Neuron (in vitro differentiated cells): ENCODE results near the gene UBD.

Experiments
- H2AFZ ChIP-seq: one replicate; pipeline ENCODE4 v1.6.1; 2013; ENCODE audit warnings: low read depth, mild to moderate bottlenecking, inconsistent platforms, low read length, moderate library complexity
- H3K27me3 ChIP-seq: one replicate; pipeline ENCODE4 v1.6.1; 2013; ENCODE audit warnings: low read length; ENCODE audit not compliant: insufficient read depth
- H3K36me3 ChIP-seq: one replicate; pipeline ENCODE4 v1.6.1; 2013; ENCODE audit warnings: low read length; ENCODE audit not compliant: insufficient read depth
- H3K4me1 ChIP-seq: one replicate; pipeline ENCODE4 v1.6.1; 2013; ENCODE audit warnings: low read length; ENCODE audit not compliant: insufficient read depth
- H3K4me3 ChIP-seq: 2 replicates; pipeline ENCODE4 v1.5.1; 2013; ENCODE audit warnings: mild to moderate bottlenecking, low read length, moderate library complexity
- H3K9me3 ChIP-seq: one replicate; pipeline ENCODE4 v1.6.1; 2013; ENCODE audit warnings: low read length

UBD gene

DNA sequence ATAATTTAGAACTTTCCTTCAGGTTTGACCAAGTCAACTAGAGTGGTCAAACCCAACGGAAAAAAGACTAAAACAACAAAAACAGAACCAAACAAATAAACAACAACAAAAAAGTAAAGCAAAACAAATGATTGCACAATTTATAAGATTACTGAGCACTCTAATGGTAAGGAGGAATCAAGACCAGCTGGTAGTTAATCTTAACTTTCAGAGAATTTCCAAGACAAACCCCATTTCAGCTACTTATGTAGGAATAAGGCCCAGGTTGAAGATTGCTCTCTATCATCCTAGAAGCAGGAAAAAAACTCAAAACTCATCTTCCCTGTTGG, 34.3 kb downstream of the UBD start:
- H3K4me1 ChIP-seq = no peaks in the 10 kb centered on the region
- H3K9me3 ChIP-seq = no peaks in the 10 kb centered on the region
- no peak overlapping the region for H3K4me3 ChIP-seq
- no peaks in the 10 kb centered on the region for H3K27me3 ChIP-seq
- no peaks in the 10 kb centered on the region for H3K36me3 ChIP-seq
- H2AFZ ChIP-seq = no peak overlapping the region

DNA sequence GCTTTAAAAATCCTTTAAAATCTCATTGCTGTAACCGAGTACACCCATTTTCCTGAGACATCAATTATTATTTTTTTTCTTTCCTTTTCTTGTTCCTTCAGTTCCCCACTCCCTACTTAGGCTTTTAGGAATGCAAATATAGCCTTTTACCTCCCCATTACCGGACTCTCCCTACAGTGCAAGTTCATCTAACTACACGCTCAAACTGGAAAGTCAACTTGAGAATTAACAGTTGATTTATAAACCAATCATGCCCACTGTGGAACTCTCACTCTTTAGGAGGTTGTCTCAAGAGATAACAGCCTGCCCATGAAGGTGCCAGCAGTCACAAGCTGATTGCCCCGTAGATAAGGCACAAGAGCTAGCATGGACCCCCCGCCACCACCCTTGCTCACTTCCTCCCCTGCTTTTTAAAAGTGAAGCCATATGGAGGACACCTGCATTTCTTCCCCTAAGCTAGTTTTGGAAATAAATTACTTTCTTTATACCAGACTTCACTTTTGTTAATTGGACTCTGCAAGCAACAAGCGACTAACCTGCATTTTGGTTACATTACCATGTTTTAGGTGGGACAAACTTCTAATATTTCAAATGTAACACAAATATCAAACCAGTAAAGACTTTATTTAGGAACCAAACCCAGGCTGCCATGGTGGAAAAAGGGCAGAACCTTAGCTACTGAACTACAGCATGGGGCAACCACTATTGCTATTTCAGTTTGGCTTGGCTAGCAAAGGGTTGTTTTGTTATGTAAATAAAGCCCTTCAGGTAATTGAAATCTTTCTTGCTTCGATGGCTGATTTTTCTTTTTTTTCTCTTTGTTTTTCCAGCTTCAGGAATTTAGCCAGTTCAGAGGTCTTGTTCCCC, 34.9 kb downstream of the UBD start:
- Histone ChIP-seq H3K27me3 (no peaks in the 10 kb centered on the region), H3K4me3 (no peak overlapping the region), H2AFZ (no peak overlapping the region), H3K9me3 (no peaks in the 10 kb centered on the region), H3K36me3 (no peaks in the 10 kb centered on the region), H3K4me1 (no peaks in the 10 kb centered on the region)

DNA sequence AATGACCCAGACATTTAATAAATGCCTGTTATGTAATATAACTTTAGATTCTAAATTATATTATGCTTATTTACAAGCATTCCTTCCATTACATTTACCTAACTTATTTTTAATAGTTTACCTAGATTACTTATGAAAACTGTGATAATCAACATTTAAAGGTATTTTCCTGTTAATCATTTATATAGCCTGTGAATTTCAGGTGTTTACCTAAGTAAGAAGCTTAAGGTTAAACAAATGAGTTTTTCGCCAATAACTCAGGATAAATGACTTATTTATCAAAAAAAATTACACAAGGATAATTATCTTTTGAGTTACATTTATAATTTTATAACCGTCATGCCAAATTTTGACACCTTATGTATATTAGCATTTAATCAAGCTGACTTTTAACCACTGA, 35.5 kb downstream of the UBD start:
- H3K4me1 ChIP-seq = no peaks in the 10 kb centered on the region
- no peaks in the 10 kb centered on the region for H3K9me3 ChIP-seq
- H3K4me3 ChIP-seq = no peak overlapping the region
- H2AFZ ChIP-seq = no peak overlapping the region
- H3K36me3 ChIP-seq = no peaks in the 10 kb centered on the region
- H3K27me3 ChIP-seq = no peaks in the 10 kb centered on the region

DNA sequence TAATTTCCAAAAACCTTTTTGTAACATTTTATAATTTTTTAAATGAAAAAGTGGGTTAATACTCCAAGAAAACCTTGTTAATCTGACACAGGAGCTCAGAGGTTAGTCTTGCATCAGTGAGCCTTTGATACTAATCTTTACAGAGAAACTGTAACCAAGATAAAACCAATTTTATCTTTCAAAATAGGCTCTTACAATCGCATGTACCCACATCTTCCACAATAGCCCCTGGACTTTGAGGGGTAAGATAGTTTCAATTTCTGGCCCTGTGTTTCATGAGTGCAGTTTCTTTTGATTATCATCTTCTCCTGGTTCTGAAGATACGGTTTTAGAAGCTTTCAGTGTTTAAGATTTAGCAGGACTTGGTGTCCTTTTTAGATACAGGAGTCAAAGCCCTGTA, 37.3 kb downstream of the UBD start:
- Histone ChIP-seq H3K4me1 (no peaks in the 10 kb centered on the region), H3K36me3 (no peaks in the 10 kb centered on the region), H3K9me3 (no peaks in the 10 kb centered on the region), H2AFZ (no peak overlapping the region), H3K4me3 (no peak overlapping the region), H3K27me3 (no peaks in the 10 kb centered on the region)

DNA sequence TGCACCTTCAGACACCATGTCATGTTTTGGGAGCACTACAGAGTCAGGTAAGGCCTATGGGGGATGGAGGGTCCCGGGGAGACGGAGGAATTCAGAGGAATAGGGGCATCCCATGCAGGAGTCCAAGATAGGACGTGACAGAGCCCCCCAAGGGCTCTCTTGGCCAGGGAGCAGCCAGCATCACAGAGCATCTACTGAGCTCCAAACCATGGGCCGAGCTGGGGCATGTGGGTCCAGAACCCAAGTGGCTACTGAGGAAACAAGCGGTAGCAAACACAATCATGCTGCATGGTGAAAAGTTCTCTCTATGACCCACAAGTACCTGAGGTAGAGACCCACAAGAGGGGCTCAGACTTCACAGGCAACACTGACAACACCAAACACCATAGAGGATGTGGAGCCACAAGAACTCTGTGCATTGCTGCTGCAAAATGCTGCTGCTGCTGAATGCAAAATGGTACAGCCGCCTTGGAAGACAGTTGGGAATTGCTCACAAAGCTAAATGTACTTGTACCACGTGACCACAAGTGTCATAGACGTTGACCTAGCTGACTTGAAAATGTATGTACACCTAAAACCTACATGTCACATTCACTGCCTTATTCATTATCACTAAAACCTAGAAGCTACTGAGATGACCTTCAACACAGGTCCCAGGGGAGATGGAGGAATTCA, 38.4 kb downstream of the UBD start:
- H3K27me3 ChIP-seq = no peaks in the 10 kb centered on the region
- no peak overlapping the region for H3K4me3 ChIP-seq
- no peaks in the 10 kb centered on the region for H3K9me3 ChIP-seq
- H3K4me1 ChIP-seq = no peaks in the 10 kb centered on the region
- H3K36me3 ChIP-seq = no peaks in the 10 kb centered on the region
- no peak overlapping the region for H2AFZ ChIP-seq

DNA sequence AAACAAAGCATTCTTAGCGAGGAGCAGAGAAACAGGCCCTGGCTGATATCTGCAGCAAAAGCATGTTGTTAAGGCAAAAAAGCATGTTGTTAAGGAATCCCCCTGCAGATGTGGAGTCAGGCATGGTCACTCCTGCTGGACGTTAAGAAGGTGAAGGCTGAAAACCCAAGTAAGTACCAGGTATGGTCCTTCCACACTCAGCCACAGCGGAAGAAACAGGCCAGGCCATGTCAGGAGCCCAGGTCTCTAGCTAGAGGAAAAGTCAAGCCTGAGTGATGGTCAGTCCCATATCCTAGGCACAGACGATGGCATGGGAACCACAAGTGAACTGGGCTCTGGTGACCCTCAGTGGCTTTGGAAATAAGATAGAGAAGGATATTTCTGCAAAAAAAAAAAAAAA, 39.3 kb downstream of the UBD start:
- Histone ChIP-seq H3K4me1 (no peaks in the 10 kb centered on the region), H3K27me3 (no peaks in the 10 kb centered on the region), H2AFZ (no peak overlapping the region), H3K36me3 (no peaks in the 10 kb centered on the region), H3K9me3 (no peaks in the 10 kb centered on the region), H3K4me3 (no peak overlapping the region)

DNA sequence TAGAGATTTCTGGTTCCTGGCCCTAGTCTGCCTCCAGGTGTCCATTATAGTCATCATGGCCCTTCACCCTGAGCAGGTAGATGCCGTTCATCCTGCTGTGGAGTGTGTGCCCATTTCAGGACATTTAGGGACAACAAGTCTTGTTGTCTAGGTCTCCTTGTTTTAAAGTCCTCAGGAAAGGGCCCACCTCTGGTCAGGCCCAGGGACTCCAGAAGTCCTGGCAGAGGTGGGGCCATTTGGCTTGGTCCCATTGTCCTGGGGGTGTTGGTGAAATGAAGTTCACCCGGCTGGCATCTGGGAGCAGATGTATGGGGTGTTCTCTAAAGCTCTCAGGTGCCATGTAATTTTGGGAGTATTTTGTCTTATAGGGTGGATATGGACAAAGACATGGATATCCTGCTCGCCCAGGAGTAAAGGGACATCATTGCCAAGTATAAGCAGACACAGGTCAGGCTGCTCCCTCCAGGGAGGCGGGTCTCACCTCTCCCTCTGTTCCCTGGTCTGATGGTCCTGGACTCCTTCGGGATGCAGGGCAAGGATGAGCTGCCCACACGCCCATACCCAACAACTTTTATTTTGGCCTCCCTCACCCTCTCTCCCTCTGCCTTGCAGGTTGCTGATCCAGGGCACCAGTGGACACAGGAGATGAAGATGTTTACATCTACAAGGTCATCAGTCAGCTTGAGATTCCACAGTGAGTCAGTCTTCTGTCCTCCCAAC, 40.1 kb downstream of the UBD start:
- Histone ChIP-seq H3K4me1 (no peaks in the 10 kb centered on the region), H3K36me3 (no peaks in the 10 kb centered on the region), H3K9me3 (no peaks in the 10 kb centered on the region), H2AFZ (no peak overlapping the region), H3K27me3 (no peaks in the 10 kb centered on the region), H3K4me3 (no peak overlapping the region)

DNA sequence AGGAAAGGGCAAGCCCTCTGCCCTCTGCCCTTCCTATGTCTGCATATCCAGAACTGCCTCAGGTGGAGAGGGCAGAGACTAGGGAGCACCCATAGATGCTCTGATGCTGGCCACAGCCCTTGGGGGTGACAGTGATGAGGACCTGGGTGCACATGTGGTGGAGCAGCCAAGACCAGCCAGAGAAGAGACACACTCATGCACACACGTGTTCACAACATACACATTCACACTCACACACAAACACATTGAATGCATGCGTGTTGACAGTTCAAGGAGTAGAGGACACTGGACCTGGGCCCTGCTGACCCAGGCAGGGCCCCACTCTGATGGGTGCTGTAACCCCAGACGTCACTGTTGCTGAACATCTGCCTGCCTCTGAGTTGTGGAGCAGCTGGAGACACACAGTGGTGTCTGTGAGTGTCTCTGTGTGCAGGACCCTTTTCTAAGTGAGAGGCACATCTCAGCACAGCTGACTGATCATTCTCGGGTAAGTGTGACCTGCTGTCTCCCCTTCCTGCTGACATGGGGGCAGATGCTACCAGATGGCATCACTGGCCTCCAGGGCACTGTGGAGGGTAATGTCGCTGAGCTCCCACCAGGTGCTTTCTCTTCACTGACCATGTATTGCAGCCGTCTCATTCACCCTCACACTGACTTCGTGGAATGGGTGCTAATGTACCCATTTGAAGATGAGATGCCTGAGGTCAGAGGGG, 41.6 kb downstream of the UBD start:
- Histone ChIP-seq H3K36me3 (no peaks in the 10 kb centered on the region), H3K27me3 (no peaks in the 10 kb centered on the region), H2AFZ (no peak overlapping the region), H3K4me1 (no peaks in the 10 kb centered on the region), H3K9me3 (no peaks in the 10 kb centered on the region), H3K4me3 (no peak overlapping the region)

DNA sequence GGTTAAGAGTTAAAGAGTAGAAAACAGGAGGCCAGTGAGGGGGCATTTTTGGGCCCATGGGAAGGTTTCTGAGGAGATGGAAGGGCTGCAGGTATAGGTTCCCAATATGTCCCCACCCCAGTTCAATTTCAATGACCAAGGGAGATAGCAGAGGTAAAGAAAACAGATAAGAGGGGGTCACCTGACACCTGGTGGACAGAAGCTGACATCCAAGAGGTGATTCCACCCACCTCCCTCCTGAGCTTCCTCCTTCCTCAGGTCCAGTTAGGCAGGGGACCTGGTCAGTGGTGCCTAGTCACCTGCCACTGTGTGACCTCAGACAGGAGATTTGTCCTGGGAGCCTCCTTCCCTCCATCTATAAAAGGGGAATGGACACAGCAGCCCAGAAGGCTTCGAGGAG, 42.3 kb downstream of the UBD start:
- Histone ChIP-seq H3K36me3 (no peaks in the 10 kb centered on the region), H3K27me3 (no peaks in the 10 kb centered on the region), H3K4me3 (no peak overlapping the region), H3K9me3 (no peaks in the 10 kb centered on the region), H3K4me1 (no peaks in the 10 kb centered on the region), H2AFZ (no peak overlapping the region)

DNA sequence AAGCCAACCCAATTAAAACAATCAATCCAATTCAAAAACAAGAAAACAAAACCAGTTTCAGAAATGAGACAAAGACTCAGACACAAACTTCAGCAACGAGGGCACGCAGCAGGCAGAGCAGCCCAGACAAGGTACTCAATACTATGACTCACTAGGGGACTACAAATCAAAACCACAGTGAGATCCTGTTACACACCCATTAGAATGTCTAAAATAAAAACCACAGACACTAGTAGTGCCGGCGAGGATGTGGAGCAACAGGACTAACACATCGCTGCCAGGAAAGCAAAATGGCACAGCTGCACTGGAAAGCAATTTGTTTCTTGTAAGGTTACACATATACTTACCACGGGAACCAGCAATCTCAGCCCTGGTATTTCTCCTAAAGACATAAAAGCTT, 43.4 kb downstream of the UBD start:
- Histone ChIP-seq H3K27me3 (no peaks in the 10 kb centered on the region), H2AFZ (no peak overlapping the region), H3K4me3 (no peak overlapping the region)

DNA sequence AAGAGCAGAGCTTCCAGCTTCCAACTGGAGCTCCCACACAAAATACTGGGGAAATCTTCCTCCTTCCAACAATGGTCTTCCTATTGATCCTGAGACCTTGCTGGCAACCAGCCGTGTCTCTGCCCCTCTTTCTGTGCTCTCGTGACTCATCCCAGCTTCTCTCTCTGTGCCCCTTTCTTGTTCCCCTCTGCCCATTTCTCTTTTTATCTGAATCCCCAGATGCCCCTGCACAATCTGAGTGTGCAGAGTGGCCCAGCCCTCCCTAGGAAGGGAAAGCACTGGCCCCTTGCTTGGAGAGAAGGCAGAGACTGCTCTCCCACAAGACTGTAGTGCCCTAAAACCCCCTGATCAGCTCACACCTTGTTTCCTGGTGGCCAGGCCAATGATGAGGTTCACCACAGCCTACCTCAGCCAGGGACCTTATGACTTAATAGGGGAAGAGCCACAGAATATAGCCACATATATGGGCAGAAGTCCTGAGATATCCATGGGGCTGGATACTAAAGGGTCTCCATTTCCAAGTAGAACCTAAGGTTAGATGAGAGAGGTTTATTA, 48.7 kb downstream of the UBD start:
- H3K4me1 ChIP-seq = peaks cover 14% of the 10 kb centered on the region
- H3K9me3 ChIP-seq = no peaks in the 10 kb centered on the region
- no peak overlapping the region for H3K4me3 ChIP-seq
- H3K27me3 ChIP-seq = no peaks in the 10 kb centered on the region
- H2AFZ ChIP-seq = no peak overlapping the region
- H3K36me3 ChIP-seq = no peaks in the 10 kb centered on the region

More for the DNA sequence above, 43.4 kb downstream of the UBD start:
- no peaks in the 10 kb centered on the region for H3K9me3 ChIP-seq
- H3K4me1 ChIP-seq = no peaks in the 10 kb centered on the region
- H3K36me3 ChIP-seq = no peaks in the 10 kb centered on the region

DNA sequence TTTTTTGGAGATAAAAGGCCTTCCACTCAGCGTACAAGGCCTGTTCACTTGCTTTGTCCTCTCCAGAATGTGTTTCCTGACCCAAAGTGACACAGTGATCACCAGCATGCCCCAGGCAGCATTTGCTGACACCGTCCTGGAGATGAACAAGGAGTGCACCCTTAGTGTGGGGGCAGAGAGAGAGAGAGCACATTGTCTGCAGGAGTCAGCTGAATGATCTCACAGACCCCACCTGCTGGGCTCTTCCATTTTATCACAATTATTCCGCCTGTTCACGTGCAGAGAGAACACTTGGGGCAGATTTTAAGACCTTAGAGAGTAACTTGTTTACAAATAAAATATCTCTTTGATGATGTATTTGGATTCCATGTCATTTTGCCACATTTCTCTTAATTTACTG, 49.3 kb downstream of the UBD start:
- no peaks in the 10 kb centered on the region for H3K9me3 ChIP-seq
- H3K4me3 ChIP-seq = no peak overlapping the region
- H2AFZ ChIP-seq = no peak overlapping the region

DNA sequence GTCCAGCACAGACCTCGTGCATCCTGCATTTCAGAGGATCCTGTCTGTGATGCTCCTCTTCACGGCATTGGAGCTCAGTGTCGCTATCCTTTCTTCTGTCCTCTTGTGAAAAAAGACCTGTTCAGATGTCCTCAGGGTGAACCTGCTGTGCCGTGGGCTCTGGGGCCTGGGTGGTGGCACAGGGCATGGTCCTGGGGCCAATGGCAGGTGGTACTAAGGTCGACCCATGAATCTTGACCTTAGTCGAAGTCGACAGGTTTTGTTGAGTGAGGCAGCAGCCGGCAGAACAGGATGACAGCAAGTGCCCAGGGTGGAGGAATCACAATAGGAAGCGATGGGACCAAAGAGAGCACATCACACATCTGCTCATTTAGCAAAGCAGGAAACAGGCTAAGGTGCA, 49.8 kb downstream of the UBD start:
- Histone ChIP-seq H3K4me1 (peaks cover 14% of the 10 kb centered on the region), H3K27me3 (no peaks in the 10 kb centered on the region), H3K36me3 (no peaks in the 10 kb centered on the region), H3K9me3 (no peaks in the 10 kb centered on the region), H2AFZ (no peak overlapping the region), H3K4me3 (no peak overlapping the region)

More for the DNA sequence above, 49.3 kb downstream of the UBD start:
- H3K36me3 ChIP-seq = no peaks in the 10 kb centered on the region
- peaks cover 14% of the 10 kb centered on the region for H3K4me1 ChIP-seq
- no peaks in the 10 kb centered on the region for H3K27me3 ChIP-seq
